ENCODE data around the gene OR4X1.

OR4X1 gene

GRCh38 chr11:48248902-48249301 lies 14.8 kb upstream of the OR4X1 start:
- H3K9me2 ChIP-seq (replicated peaks; ENCODE audit: control insufficient read depth, low read length) = no peaks in the 10 kb centered on the region
- H3K36me3 ChIP-seq (ENCODE audit: control insufficient read depth, low read length) = no peaks in the 10 kb centered on the region
- H3K9me3 ChIP-seq (ENCODE audit: control insufficient read depth, insufficient read depth, low read length) = 0 out of 2 replicates have a peak, but pooled peaks cover 3% of the 10 kb centered on the region
- H3K27me3 ChIP-seq (ENCODE audit: control insufficient read depth, low read length) = no peaks in the 10 kb centered on the region
- no peaks in the 10 kb centered on the region for H3K4me1 ChIP-seq (ENCODE audit: control insufficient read depth, low read length)
- H3K79me2 ChIP-seq (ENCODE audit: control insufficient read depth, low read length) = no peaks in the 10 kb centered on the region
- H3K27ac ChIP-seq (ENCODE audit: low read depth, low read length) = no peak overlapping the region
- H4K20me1 ChIP-seq (ENCODE audit: control insufficient read depth, insufficient read depth, low read depth, low read length) = no peaks in the 10 kb centered on the region
- no peak overlapping the region for H3K4me3 ChIP-seq (ENCODE audit: low read length)
- H3F3A ChIP-seq (ENCODE audit: control insufficient read depth, insufficient read depth) = no peaks in the 10 kb centered on the region
- H3K4me2 ChIP-seq (ENCODE audit: low read length) = no peak overlapping the region
- TF ChIP-seq, protein P1, sequence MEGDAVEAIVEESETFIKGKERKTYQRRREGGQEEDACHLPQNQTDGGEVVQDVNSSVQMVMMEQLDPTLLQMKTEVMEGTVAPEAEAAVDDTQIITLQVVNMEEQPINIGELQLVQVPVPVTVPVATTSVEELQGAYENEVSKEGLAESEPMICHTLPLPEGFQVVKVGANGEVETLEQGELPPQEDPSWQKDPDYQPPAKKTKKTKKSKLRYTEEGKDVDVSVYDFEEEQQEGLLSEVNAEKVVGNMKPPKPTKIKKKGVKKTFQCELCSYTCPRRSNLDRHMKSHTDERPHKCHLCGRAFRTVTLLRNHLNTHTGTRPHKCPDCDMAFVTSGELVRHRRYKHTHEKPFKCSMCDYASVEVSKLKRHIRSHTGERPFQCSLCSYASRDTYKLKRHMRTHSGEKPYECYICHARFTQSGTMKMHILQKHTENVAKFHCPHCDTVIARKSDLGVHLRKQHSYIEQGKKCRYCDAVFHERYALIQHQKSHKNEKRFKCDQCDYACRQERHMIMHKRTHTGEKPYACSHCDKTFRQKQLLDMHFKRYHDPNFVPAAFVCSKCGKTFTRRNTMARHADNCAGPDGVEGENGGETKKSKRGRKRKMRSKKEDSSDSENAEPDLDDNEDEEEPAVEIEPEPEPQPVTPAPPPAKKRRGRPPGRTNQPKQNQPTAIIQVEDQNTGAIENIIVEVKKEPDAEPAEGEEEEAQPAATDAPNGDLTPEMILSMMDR (IDR thresholded peaks at IDR 0.05; ENCODE audit: low read depth, low read length, poor library complexity, severe bottlenecking) = no peak
- no peak for TF ChIP-seq EZH2phosphoT487 (IDR thresholded peaks at IDR 0.05; ENCODE audit: borderline replicate concordance, low read length)

DNA sequence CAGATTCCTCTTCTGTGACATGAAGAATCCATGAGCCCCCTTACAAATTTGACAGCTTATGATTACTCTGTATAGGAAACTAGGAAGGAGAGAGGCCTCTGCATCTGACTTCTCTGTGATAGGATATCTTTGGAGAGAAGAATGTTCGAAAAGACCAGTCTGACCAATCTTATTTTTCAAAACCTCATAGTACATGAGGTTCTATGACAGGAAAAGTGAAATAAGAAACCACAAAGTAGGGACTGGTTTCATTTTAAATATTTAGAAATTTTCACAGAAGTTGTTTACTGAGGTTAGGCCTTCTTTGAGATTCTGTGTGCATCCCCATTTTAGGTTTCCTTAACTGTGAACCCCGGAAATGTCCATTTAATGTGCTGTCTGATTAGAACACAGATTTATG lies 2.1 kb upstream of the OR4X1 start:
- H3K4me2 ChIP-seq (ENCODE audit: low read length) = no peak overlapping the region
- H3K4me3 ChIP-seq (ENCODE audit: low read length) = no peak overlapping the region
- H3K9me3 ChIP-seq (ENCODE audit: control insufficient read depth, insufficient read depth, low read length) = no peaks in the 10 kb centered on the region

DNA sequence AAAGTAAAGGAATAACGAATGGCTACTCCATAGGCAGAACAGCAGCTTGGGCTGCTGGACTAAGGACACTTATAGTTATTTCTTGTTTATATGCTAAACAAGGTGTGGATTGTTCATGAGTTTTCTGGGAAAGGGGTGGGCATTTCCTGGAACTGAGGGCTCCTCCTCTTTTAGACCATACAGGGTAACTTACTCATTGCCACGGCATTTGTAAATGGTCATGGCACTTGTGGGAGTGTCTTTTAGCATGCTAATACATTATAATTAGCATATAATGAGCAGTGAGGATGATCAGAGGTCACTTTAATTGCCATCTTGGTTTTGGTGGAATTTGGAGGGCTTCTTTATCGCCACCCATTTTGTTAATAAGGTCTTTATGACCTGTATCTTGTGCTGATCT lies 7.0 kb downstream of the OR4X1 start:
- H3K79me2 ChIP-seq (ENCODE audit: control insufficient read depth, low read length) = no peaks in the 10 kb centered on the region
- TF ChIP-seq EZH2phosphoT487 (IDR thresholded peaks at IDR 0.05; ENCODE audit: borderline replicate concordance, low read length) = no peak
- TF ChIP-seq, protein P1 (IDR thresholded peaks at IDR 0.05; ENCODE audit: low read depth, low read length, poor library complexity, severe bottlenecking) = no peak
- H3K27ac ChIP-seq (ENCODE audit: low read depth, low read length) = no peak overlapping the region
- no peaks in the 10 kb centered on the region for H3F3A ChIP-seq (ENCODE audit: control insufficient read depth, insufficient read depth)
- no peaks in the 10 kb centered on the region for H3K4me1 ChIP-seq (ENCODE audit: control insufficient read depth, low read length)
- no peaks in the 10 kb centered on the region for H3K27me3 ChIP-seq (ENCODE audit: control insufficient read depth, low read length)
- no peaks in the 10 kb centered on the region for H4K20me1 ChIP-seq (ENCODE audit: control insufficient read depth, insufficient read depth, low read depth, low read length)
- H3K9me3 ChIP-seq (ENCODE audit: control insufficient read depth, insufficient read depth, low read length) = no peaks in the 10 kb centered on the region
- H3K4me2 ChIP-seq (ENCODE audit: low read length) = no peak overlapping the region
- H3K4me3 ChIP-seq (ENCODE audit: low read length) = no peak overlapping the region
- H3K36me3 ChIP-seq (ENCODE audit: control insufficient read depth, low read length) = no peaks in the 10 kb centered on the region
- H3K9me2 ChIP-seq (replicated peaks; ENCODE audit: control insufficient read depth, low read length) = no peaks in the 10 kb centered on the region

More for the DNA sequence above, 2.1 kb upstream of the OR4X1 start:
- Histone ChIP-seq H3K9me2 (replicated peaks; ENCODE audit: control insufficient read depth, low read length) (no peaks in the 10 kb centered on the region), H4K20me1 (ENCODE audit: control insufficient read depth, insufficient read depth, low read depth, low read length) (no peaks in the 10 kb centered on the region), H3K79me2 (ENCODE audit: control insufficient read depth, low read length) (no peaks in the 10 kb centered on the region), H3K27me3 (ENCODE audit: control insufficient read depth, low read length) (no peaks in the 10 kb centered on the region), H3K4me1 (ENCODE audit: control insufficient read depth, low read length) (no peaks in the 10 kb centered on the region), H3F3A (ENCODE audit: control insufficient read depth, insufficient read depth) (no peaks in the 10 kb centered on the region), H3K36me3 (ENCODE audit: control insufficient read depth, low read length) (no peaks in the 10 kb centered on the region), H3K27ac (ENCODE audit: low read depth, low read length) (no peak overlapping the region)
- TF ChIP-seq, protein P1 (IDR thresholded peaks at IDR 0.05; ENCODE audit: low read depth, low read length, poor library complexity, severe bottlenecking) = no peak
- TF ChIP-seq EZH2phosphoT487 (IDR thresholded peaks at IDR 0.05; ENCODE audit: borderline replicate concordance, low read length) = no peak

Measured in DOHH2 (cell line).